SK-N-SH (cell line): ENCODE data around the gene TADA3. TPM values are rescaled to one million over a fixed set of nuclear protein-coding genes. Genes with fewer than 3 reads are reported as not detected.

Experiments used
- CTCF ChIA-PET: fragments of 300-600, 350-600 bp; formaldehyde crosslinking; extraction: SDS; loops from one replicate; lab custom pipeline; 2021; lab: Yijun Ruan, JAX
- POLR2A ChIA-PET: fragments of 350-600 bp; sonication (Branson Sonifier 250); formaldehyde crosslinking; extraction: SDS; loops from one replicate; lab custom pipeline; 2020; ENCODE audit warnings: antibody characterized with exemption, inconsistent platforms; lab: Yijun Ruan, JAX
- DNase-seq: peaks from one replicate; pipeline ENCODE4 v3.0.0; 2012
- H2AFZ ChIP-seq: fragments of 200-600 bp; sonication (generic); 2 replicates; pipeline ENCODE4 v1.8.1; 2016; ENCODE audit warnings: antibody characterized with exemption, mild to moderate bottlenecking, low read depth
- H3F3A ChIP-seq: fragments of 200-600 bp; sonication (generic); replicated peaks from 2 replicates; pipeline ENCODE3; 2016; ENCODE audit warnings: antibody characterized with exemption, mild to moderate bottlenecking; ENCODE audit not compliant: insufficient read depth
- H3K27ac ChIP-seq, 2 experiments: fragments of 200-500 bp in 1 of 2; fragments of 200-600 bp in 1 of 2; sonication (Bioruptor generic) in 1 of 2; sonication (generic), shearing (Covaris generic) in 1 of 2; 2 replicates each; pipeline versions ENCODE4 v1.5.1 to v1.6.1; 2014 to 2016; ENCODE audit warnings: low read depth in 2 of 2, inconsistent platforms in 1 of 2, low read length in 1 of 2, mild to moderate bottlenecking in 1 of 2, mixed read lengths in 1 of 2
- H3K27me3 ChIP-seq: fragments of 200-600 bp; sonication (generic), shearing (Covaris generic); 2 replicates; pipeline ENCODE4 v1.6.1; 2016; ENCODE audit warnings: mixed run types; ENCODE audit not compliant: insufficient read depth
- H3K36me3 ChIP-seq, 2 experiments: fragments of 200-500 bp in 1 of 2; fragments of 200-600 bp in 1 of 2; sonication (Bioruptor generic) in 1 of 2; sonication (generic) in 1 of 2; replicated peaks in 1 of 2; 2 replicates each; pipeline versions ENCODE3 to v1.5.1; 2014 to 2016; ENCODE audit warnings: low read length in 1 of 2, mild to moderate bottlenecking in 1 of 2; ENCODE audit not compliant: insufficient read depth in 2 of 2, control insufficient read depth in 1 of 2
- H3K4me1 ChIP-seq, 2 experiments: fragments of 200-500 bp in 1 of 2; fragments of 200-600 bp in 1 of 2; sonication (Bioruptor generic) in 1 of 2; sonication (generic), shearing (Covaris generic) in 1 of 2; 2 replicates each; pipeline versions ENCODE4 v1.5.1 to v1.6.1; 2014 to 2016; ENCODE audit warnings: low read depth in 1 of 2, low read length in 1 of 2, mixed run types in 1 of 2; ENCODE audit not compliant: insufficient read depth in 2 of 2, control insufficient read depth in 1 of 2
- H3K4me2 ChIP-seq: fragments of 200-600 bp; sonication (generic), shearing (Covaris generic); 2 replicates; pipeline ENCODE4 v1.6.1; 2017; ENCODE audit warnings: mixed run types
- H3K4me3 ChIP-seq, 2 experiments: fragments of 200-500 bp in 1 of 2; fragments of 200-600 bp in 1 of 2; sonication (Bioruptor generic) in 1 of 2; sonication (generic), shearing (Covaris generic) in 1 of 2; 2 replicates each; pipeline versions ENCODE4 v1.5.1 to v1.8.1; 2014 to 2016; ENCODE audit warnings: low read depth in 2 of 2, inconsistent platforms in 1 of 2, low read length in 1 of 2, mild to moderate bottlenecking in 1 of 2, mixed read lengths in 1 of 2, moderate library complexity in 1 of 2
- H3K79me2 ChIP-seq: fragments of 200-600 bp; sonication (generic); 2 replicates; pipeline ENCODE4 v1.8.1; 2017; ENCODE audit warnings: mild to moderate bottlenecking; ENCODE audit not compliant: insufficient read depth
- H3K9ac ChIP-seq: fragments of 200-600 bp; sonication (generic); 2 replicates; pipeline ENCODE4 v1.6.1; 2017; ENCODE audit warnings: mixed run types
- H3K9me2 ChIP-seq: fragments of 200-600 bp; sonication (generic); 2 replicates; pipeline ENCODE4 v1.6.1; 2017; ENCODE audit warnings: mixed run types
- H3K9me3 ChIP-seq: fragments of 200-600 bp; sonication (generic); 2 replicates; pipeline ENCODE4 v1.6.1; 2017; ENCODE audit warnings: mixed run types, mild to moderate bottlenecking, moderate library complexity
- H4K20me1 ChIP-seq: fragments of 200-600 bp; sonication (generic); 2 replicates; pipeline ENCODE4 v1.6.1; 2017; ENCODE audit warnings: mild to moderate bottlenecking, mixed run types; ENCODE audit not compliant: insufficient read depth
- CHD2 ChIP-seq: fragments of 150-350 bp; IDR thresholded peaks from 2 replicates; pipeline ENCODE4 v1.6.1; 2018; ENCODE audit warnings: low read length; ENCODE audit not compliant: partially characterized antibody
- ELF1 ChIP-seq: IDR thresholded peaks from 2 replicates; pipeline ENCODE4 v1.4.0; 2012
- EZH2phosphoT487 ChIP-seq: fragments of 200-600 bp; sonication (generic); IDR thresholded peaks from 2 replicates; pipeline ENCODE4 v1.6.1; 2017; ENCODE audit warnings: low read depth, mixed run types, mild to moderate bottlenecking, antibody characterized with exemption, moderate library complexity, borderline replicate concordance
- FOXJ3 ChIP-seq: sonication (generic); formaldehyde crosslinking; IDR thresholded peaks from 2 replicates; pipeline ENCODE4 v1.5.1; 2020; ENCODE audit warnings: mild to moderate bottlenecking, missing genetic modification reagents
- FOXM1 ChIP-seq: IDR thresholded peaks from 2 replicates; pipeline ENCODE4 v1.4.0; 2012; ENCODE audit warnings: low read depth, mild to moderate bottlenecking
- GABPA ChIP-seq: IDR thresholded peaks from 2 replicates; pipeline ENCODE4 v1.4.0; 2012; ENCODE audit warnings: low read depth, mild to moderate bottlenecking
- GATA2 ChIP-seq: sonication (generic); formaldehyde crosslinking; IDR thresholded peaks from 2 replicates; pipeline ENCODE4 v1.5.0; 2020; ENCODE audit warnings: mild to moderate bottlenecking, missing genetic modification reagents
- JUND ChIP-seq: IDR thresholded peaks from 2 replicates; pipeline ENCODE4 v1.4.0; 2012
- MEF2A ChIP-seq: IDR thresholded peaks from 2 replicates; pipeline ENCODE4 v1.4.0; 2012; ENCODE audit warnings: low read depth, borderline replicate concordance
- MXI1 ChIP-seq: IDR thresholded peaks from 2 replicates; pipeline ENCODE4 v1.6.1; 2012; ENCODE audit warnings: mild to moderate bottlenecking, low read depth, low read length, improper control_type of control experiment
- PBX3 ChIP-seq: IDR thresholded peaks from 2 replicates; pipeline ENCODE4; 2012
- REST ChIP-seq: IDR thresholded peaks from 2 replicates; pipeline ENCODE4 v1.6.1; 2012; ENCODE audit warnings: mild to moderate bottlenecking, low read depth, low read length, moderate library complexity
- RFX5 ChIP-seq: IDR thresholded peaks from 2 replicates; pipeline ENCODE4 v1.6.1; 2012; ENCODE audit warnings: mild to moderate bottlenecking, improper control_type of control experiment, low read length
- RXRA ChIP-seq: IDR thresholded peaks from 2 replicates; pipeline ENCODE4 v1.4.0; 2012; ENCODE audit warnings: low read depth, mild to moderate bottlenecking, borderline replicate concordance
- SIN3A ChIP-seq: IDR thresholded peaks from 2 replicates; pipeline ENCODE4 v1.6.1; 2012; ENCODE audit warnings: low read depth, mild to moderate bottlenecking, low read length, moderate library complexity, borderline replicate concordance
- SMC3 ChIP-seq: IDR thresholded peaks from 2 replicates; pipeline ENCODE4 v1.6.1; 2012; ENCODE audit warnings: low read depth, low read length, improper control_type of control experiment
- TAF1 ChIP-seq: IDR thresholded peaks from 2 replicates; pipeline ENCODE4 v1.6.1; 2012; ENCODE audit warnings: low read depth, mild to moderate bottlenecking, low read length, moderate library complexity, borderline replicate concordance
- TCF12 ChIP-seq: IDR thresholded peaks from 2 replicates; pipeline ENCODE4 v1.4.0; 2012
- YY1 ChIP-seq: IDR thresholded peaks from 2 replicates; pipeline ENCODE4 v1.4.0; 2012; ENCODE audit warnings: low read depth, mild to moderate bottlenecking
- ZBTB33 ChIP-seq: IDR thresholded peaks from 2 replicates; pipeline ENCODE4 v1.4.0; 2012; ENCODE audit warnings: low read depth, borderline replicate concordance
- WGBS: methylation state at CpG from one replicate; pipeline ENCODE4 v1.1.6; 2017; ENCODE audit warnings: low lambda C conversion rate; 5-methylcytosine and 5-hydroxymethylcytosine counted together
- polyA plus RNA-seq, 3 experiments: library from polyadenylated mRNA; depleted of rRNA; stranded (reverse); fragments of >200 nt; gene quantifications; 2 replicates each; pipeline ENCODE4 v1.2.3, GENCODE V29; 2012
- TF ChIP-seq, protein P1 (sequence below): fragments of 150-350 bp; IDR thresholded peaks from 2 replicates; pipeline ENCODE4 v1.6.1; 2016; ENCODE audit warnings: mild to moderate bottlenecking, low read depth, low read length
- TF ChIP-seq, protein P2 (sequence below): fragments of 150-350 bp; IDR thresholded peaks from 2 replicates; pipeline ENCODE4 v1.6.1; 2017; ENCODE audit warnings: antibody characterized with exemption, low read length, low read depth, borderline replicate concordance

TADA3 gene, protein sequence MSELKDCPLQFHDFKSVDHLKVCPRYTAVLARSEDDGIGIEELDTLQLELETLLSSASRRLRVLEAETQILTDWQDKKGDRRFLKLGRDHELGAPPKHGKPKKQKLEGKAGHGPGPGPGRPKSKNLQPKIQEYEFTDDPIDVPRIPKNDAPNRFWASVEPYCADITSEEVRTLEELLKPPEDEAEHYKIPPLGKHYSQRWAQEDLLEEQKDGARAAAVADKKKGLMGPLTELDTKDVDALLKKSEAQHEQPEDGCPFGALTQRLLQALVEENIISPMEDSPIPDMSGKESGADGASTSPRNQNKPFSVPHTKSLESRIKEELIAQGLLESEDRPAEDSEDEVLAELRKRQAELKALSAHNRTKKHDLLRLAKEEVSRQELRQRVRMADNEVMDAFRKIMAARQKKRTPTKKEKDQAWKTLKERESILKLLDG
- 84.1 and 102 TPM in 2 replicates for polyA plus RNA-seq (2012; rRNA removed)
- polyA plus RNA-seq (2012; cell fraction: cytosol; rRNA removed), result 54.6 and 75.9 TPM in 2 replicates
- 67.6 and 74.7 TPM in 2 replicates for polyA plus RNA-seq (2012; cell fraction: nucleus; rRNA removed)

GRCh38 chr3:9792405-9793160, at the start of gene TADA3, which contains the start of gene ARPC4:
Gene TADA3 (minus strand): TSS chr3:9792473. CDS start chr3:9791466, 1,007 bp downstream.
Gene ARPC4 (plus strand): TSS chr3:9793082. CDS start chr3:9793122, 40 bp downstream.
- Histone ChIP-seq H3K27ac (peak within 1 kb of the TSS; percentile 91 to 97), H3K9me3 (no peaks in the 10 kb centered on the region), H3F3A (no peaks in the 10 kb centered on the region), H2AFZ (peak within 1 kb of the TSS; percentile 73), H3K27me3 (no peaks in the 10 kb centered on the region), H3K36me3 (peaks cover 36 to 39% of the 10 kb centered on the region in 2 experiments), H3K9ac (peak within 1 kb of the TSS; percentile 98), H3K4me3 (peak within 1 kb of the TSS; percentile 82 to 96), H3K9me2 (no peaks in the 10 kb centered on the region), H3K4me2 (peak within 1 kb of the TSS; percentile 83), H3K4me1 (peaks cover 10 to 13% of the 10 kb centered on the region in 2 experiments; a peak in 1 of 4 replicates), H4K20me1 (peaks cover 15% of the 10 kb centered on the region; the same call in 1 of the 2 replicates), H3K79me2 (peaks cover 69% of the 10 kb centered on the region)
- CTCF ChIA-PET, result interaction anchor here (0.6 to 1.6 kb wide), 3 partner anchors 16 to 535 kb away, joined by 3 to 6 read pairs (median 3); partner anchors contain the start of gene CRELD1
- POLR2A ChIA-PET, result interaction anchor here (0.6 to 1.5 kb wide), 14 partner anchors 9 to 456 kb away, joined by 3 to 9 read pairs (median 3); partner anchors contain the start of genes CAMK1, CRELD1, EMC3 and MTMR14
- under 1% methylated on average over 30 of the region's 65 CpGs for WGBS
- peak; percentile 94 for DNase-seq
- TF ChIP-seq RXRA (no peak), MEF2A (no peak), FOXM1 (no peak), SIN3A (peak; percentile 64; the same call in 1 of the 2 replicates), FOXJ3 (CRISPR knock-in tag) (no peak), GATA2 (CRISPR knock-in tag) (no peak), REST (no peak), MXI1 (peak; percentile 77), JUND (peak; percentile 39; the same call in 1 of the 2 replicates), RFX5 (no peak), TCF12 (no peak), ELF1 (peak; percentile 92), ZBTB33 (peak; percentile 98), PBX3 (no peak; the same call in 1 of the 2 replicates), GABPA (peak; percentile 84), EZH2phosphoT487 (no peak), SMC3 (no peak), YY1 (no peak), CHD2 (peak; percentile 99), TAF1 (peak; percentile 80)
- TF ChIP-seq, protein P1, sequence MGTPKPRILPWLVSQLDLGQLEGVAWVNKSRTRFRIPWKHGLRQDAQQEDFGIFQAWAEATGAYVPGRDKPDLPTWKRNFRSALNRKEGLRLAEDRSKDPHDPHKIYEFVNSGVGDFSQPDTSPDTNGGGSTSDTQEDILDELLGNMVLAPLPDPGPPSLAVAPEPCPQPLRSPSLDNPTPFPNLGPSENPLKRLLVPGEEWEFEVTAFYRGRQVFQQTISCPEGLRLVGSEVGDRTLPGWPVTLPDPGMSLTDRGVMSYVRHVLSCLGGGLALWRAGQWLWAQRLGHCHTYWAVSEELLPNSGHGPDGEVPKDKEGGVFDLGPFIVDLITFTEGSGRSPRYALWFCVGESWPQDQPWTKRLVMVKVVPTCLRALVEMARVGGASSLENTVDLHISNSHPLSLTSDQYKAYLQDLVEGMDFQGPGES, result no peak
- TF ChIP-seq, protein P2, sequence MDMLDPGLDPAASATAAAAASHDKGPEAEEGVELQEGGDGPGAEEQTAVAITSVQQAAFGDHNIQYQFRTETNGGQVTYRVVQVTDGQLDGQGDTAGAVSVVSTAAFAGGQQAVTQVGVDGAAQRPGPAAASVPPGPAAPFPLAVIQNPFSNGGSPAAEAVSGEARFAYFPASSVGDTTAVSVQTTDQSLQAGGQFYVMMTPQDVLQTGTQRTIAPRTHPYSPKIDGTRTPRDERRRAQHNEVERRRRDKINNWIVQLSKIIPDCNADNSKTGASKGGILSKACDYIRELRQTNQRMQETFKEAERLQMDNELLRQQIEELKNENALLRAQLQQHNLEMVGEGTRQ, result no peak
